HG03460 (cell line): ENCODE measurements around the gene ZFP14.

Experiments used
- ATAC-seq: cut with Tn5 transposase; IDR thresholded peaks from one replicate; pipeline ENCODE4 v1.9.1; 2021; ENCODE audit not compliant: unreplicated experiment

Gene ZFP14

GRCh38 chr19:36378625-36379509, at the start of gene ZFP14:
TSS of gene ZFP14 (minus strand) at chr19:36379201. CDS start at chr19:36367892, 11,309 bp downstream.
- peak; percentile 94 for ATAC-seq

- ATAC-seq: no peak
These were observed 44.9 kb upstream of the ZFP14 start for GRCh38 chr19:36423925-36424324.

- ATAC-seq: no peak
These were observed 42.9 kb upstream of the ZFP14 start for GRCh38 chr19:36421749-36422481.

GRCh38 chr19:36420961-36421748, 42.2 kb upstream of the ZFP14 start:
- no peak for ATAC-seq

GRCh38 chr19:36418287-36419001, 39.4 kb upstream of the ZFP14 start, which contains the start of gene ZFP82:
TSS of gene ZFP82 (minus strand) at chr19:36418644. CDS start at chr19:36409789, 8,855 bp downstream.
- no peak for ATAC-seq

- ATAC-seq: no peak
These were observed 38.8 kb upstream of the ZFP14 start for GRCh38 chr19:36417752-36418286.

- no peak for ATAC-seq
These were observed 30.8 kb upstream of the ZFP14 start for GRCh38 chr19:36409841-36410240.

GRCh38 chr19:36408101-36408500, 29.1 kb upstream of the ZFP14 start:
- no peak for ATAC-seq

GRCh38 chr19:36404498-36404897, 25.5 kb upstream of the ZFP14 start:
- ATAC-seq: no peak

GRCh38 chr19:36401475-36401874, 22.5 kb upstream of the ZFP14 start:
- no peak for ATAC-seq

GRCh38 chr19:36398571-36398970, 19.6 kb upstream of the ZFP14 start:
- no peak for ATAC-seq

- ATAC-seq: no peak
These were observed 14.1 kb upstream of the ZFP14 start for GRCh38 chr19:36392916-36393673.

GRCh38 chr19:36379510-36379819, 464 bp upstream of the ZFP14 start:
- ATAC-seq: no peak

GRCh38 chr19:36377541-36378178, 1.3 kb downstream of the ZFP14 start:
- ATAC-seq: no peak

GRCh38 chr19:36373638-36374156, 5.3 kb downstream of the ZFP14 start:
- ATAC-seq: no peak

- ATAC-seq: no peak
These were observed 7.1 kb downstream of the ZFP14 start for GRCh38 chr19:36371886-36372285.

GRCh38 chr19:36363845-36364244, 15.2 kb downstream of the ZFP14 start:
- no peak for ATAC-seq

GRCh38 chr19:36340786-36341372, 38.1 kb downstream of the ZFP14 start:
- no peak for ATAC-seq
